Prostate gland (tissue), 2 donors: Measurements from ENCODE around the gene MICALL2.
"Not testable (repeated sequence)": the region's sequence is repeated elsewhere in the genome, so short reads cannot be mapped to it uniquely, and the experiment has no call there.

Experiments used
- POLR2A ChIP-seq: fragments of 450-650 bp; IDR thresholded peaks from one replicate; pipeline ENCODE4 v1.6.1; 2016; ENCODE audit warnings: antibody characterized with exemption, mild to moderate bottlenecking
- POLR2AphosphoS5 ChIP-seq: sonication (generic); formaldehyde crosslinking; IDR thresholded peaks from one replicate; pipeline ENCODE4 v1.6.1; 2017; ENCODE audit warnings: antibody characterized with exemption
- TF ChIP-seq, protein P1 (sequence below), 4 experiments: fragments of 200-600 bp in 2 of 4; fragments of 450-650 bp in 2 of 4; sonication (generic) in 2 of 4; IDR thresholded peaks; 1 replicate in 3 of 4; 2 replicates in 1 of 4; pipeline ENCODE4 v1.5.1; 2016 to 2019; ENCODE audit warnings: antibody characterized with exemption in 4 of 4, mild to moderate bottlenecking in 2 of 4, moderate library complexity in 2 of 4

DNA sequence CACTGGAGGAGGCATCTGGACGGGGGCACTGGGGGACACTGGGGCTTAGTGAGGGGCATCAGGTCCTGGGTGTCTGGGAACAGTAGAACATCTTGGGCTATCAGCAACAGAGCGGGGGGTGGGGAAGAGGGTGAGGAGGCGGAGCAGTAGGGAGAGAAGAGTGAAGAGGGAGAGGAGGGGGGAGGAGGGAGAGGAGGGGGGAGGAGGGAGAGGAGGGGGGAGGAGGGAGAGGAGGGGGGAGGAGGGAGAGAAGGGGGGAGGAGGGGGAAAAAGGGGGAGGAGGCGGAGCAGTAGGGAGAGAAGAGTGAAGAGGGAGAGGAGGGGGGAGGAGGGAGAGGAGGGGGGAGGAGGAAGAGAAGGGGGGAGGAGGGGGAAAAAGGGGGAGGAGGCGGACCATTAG, 13.2 kb downstream of the MICALL2 start:
- TF ChIP-seq, protein P1, sequence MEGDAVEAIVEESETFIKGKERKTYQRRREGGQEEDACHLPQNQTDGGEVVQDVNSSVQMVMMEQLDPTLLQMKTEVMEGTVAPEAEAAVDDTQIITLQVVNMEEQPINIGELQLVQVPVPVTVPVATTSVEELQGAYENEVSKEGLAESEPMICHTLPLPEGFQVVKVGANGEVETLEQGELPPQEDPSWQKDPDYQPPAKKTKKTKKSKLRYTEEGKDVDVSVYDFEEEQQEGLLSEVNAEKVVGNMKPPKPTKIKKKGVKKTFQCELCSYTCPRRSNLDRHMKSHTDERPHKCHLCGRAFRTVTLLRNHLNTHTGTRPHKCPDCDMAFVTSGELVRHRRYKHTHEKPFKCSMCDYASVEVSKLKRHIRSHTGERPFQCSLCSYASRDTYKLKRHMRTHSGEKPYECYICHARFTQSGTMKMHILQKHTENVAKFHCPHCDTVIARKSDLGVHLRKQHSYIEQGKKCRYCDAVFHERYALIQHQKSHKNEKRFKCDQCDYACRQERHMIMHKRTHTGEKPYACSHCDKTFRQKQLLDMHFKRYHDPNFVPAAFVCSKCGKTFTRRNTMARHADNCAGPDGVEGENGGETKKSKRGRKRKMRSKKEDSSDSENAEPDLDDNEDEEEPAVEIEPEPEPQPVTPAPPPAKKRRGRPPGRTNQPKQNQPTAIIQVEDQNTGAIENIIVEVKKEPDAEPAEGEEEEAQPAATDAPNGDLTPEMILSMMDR (IDR thresholded peaks at IDR 0.05), result not testable (repeated sequence)
- TF ChIP-seq POLR2A, POLR2AphosphoS5: not testable (repeated sequence)
